Astrocyte of the cerebellum (primary cell): ENCODE data around the gene ZDHHC14.

ENCODE experiments used
- DNase-seq: peaks from one replicate; pipeline ENCODE4 v3.0.0-alpha.2; 2011; ENCODE audit warnings: low read depth
- H3K4me3 ChIP-seq: 2 replicates; pipeline ENCODE4 v1.5.1; 2011; ENCODE audit warnings: mild to moderate bottlenecking, low read depth, low read length, moderate library complexity
- CTCF ChIP-seq: IDR thresholded peaks from 2 replicates; pipeline ENCODE4 v1.5.1; 2012; ENCODE audit warnings: low read length, low read depth, moderate library complexity, mild to moderate bottlenecking; ENCODE audit errors: missing control alignments
- in situ Hi-C: cut with HindIII; loops from 2 replicates; pipeline ENCODE4 v1.10.0; 2017; ENCODE audit warnings: low sequenced_read_pairs

The ZDHHC14 gene

GRCh38 chr6:157513004-157513603, 132.1 kb downstream of the ZDHHC14 start:
- DNase-seq = no peak
- in situ Hi-C loops = no loop called here
- no peak for TF ChIP-seq CTCF
- H3K4me3 ChIP-seq = no peak overlapping the region

- TF ChIP-seq CTCF = no peak
- no peak for DNase-seq
- in situ Hi-C loops = no loop called here
- H3K4me3 ChIP-seq = no peak overlapping the region
Observed at GRCh38 chr6:157513619-157514485, 132.9 kb downstream of the ZDHHC14 start.

DNA sequence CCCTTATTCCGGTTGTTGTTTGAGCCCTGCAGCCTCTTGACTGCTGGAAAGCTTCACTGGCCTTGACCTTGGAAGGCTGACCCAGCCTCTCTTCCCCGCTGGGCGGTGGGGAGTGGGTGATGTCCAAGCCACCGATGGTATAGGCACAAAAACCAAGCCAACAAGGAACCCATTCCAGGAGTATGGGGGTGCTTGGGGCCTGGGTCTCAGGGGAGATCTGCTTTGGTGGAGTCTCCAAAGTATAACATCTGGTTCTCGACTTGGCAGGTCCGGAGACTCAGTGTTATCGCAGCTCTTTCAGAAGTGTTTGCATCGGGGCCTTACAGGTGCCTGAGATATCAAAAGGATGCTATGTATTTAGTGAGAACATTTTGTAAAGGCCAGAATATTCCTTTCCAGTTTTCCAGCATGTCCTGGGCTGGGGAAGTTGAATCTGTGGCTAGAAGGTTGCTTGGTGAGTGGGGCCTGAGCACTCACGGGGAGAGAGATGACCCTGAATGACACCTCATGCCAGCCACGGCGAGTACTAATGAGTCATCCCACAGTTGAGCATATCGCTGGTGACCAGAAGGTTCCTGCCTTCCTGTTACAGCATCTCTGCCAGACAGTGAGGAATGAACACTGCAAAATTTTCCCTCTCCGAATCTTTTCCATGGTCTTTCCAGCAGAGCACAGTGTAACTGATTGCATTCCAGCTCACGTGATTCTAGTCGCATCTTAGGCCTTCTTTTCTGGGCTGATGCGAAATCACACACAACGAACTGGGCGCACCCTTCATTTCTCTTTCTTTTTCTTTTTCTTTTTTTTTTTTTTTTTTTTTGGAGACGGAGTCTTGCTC, 133.9 kb downstream of the ZDHHC14 start:
- no peak for TF ChIP-seq CTCF
- in situ Hi-C loops = no loop called here
- H3K4me3 ChIP-seq = no peak overlapping the region
- no peak for DNase-seq

DNA sequence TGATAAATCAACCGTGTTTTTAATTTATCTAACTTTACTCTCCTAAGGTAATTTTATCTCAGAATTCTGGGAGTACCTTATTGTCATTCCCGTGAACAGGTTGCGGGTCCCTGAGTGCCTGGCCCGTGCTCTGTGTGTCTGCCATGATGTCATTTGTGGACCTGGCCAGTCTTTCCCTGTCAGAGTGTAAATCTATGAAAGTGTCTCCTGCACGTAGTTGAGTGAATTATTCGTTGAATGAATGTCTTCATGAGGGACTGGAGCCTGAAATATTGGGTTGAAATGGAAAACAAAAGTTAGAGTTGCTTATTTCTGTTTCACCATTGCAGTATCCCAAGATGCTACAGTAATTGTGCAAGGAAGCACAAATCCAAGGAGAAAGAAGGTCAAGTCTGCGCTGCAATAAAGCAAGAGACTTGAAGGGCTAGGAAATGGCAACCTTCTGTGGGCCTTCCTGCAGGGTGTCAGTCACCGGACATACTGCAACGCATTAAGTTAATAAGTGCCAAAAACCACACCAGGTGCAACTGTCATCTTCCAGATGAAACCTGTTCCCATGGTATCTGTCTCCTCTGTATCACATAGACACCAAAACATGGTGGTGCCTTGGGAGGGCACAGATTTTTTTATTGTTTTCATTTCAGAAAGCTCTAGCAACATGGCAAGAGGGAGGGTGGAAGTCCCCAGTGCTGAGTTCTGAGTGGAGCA, 135.5 kb downstream of the ZDHHC14 start:
- TF ChIP-seq CTCF = no peak
- DNase-seq = no peak
- in situ Hi-C loops = no loop called here
- H3K4me3 ChIP-seq = no peak overlapping the region

GRCh38 chr6:157517601-157518359, 136.8 kb downstream of the ZDHHC14 start:
- TF ChIP-seq CTCF = no peak
- no peak for DNase-seq
- no peak overlapping the region for H3K4me3 ChIP-seq
- in situ Hi-C loops = no loop called here
